Vagina (tissue), 2 donors: ENCODE results near the gene AATK.

Experiments
- CTCF ChIP-seq, 3 experiments: fragments of 450-650 bp in 2 of 3; fragments of 200-600 bp in 1 of 3; sonication (generic) in 1 of 3; IDR thresholded peaks; one replicate each; pipeline ENCODE4 v1.5.1; 2017 to 2019; ENCODE audit warnings: antibody characterized with exemption in 3 of 3, mild to moderate bottlenecking in 2 of 3, moderate library complexity in 2 of 3
- POLR2AphosphoS5 ChIP-seq, 2 donors: sonication (generic); formaldehyde crosslinking; IDR thresholded peaks; one replicate each; pipeline ENCODE4 v1.9.0; 2017; ENCODE audit warnings: antibody characterized with exemption in 2 of 2, mild to moderate bottlenecking in 2 of 2, low read depth in 1 of 2; ENCODE audit not compliant: insufficient read depth in 1 of 2

GRCh38 chr17:81183316-81183715 lies 17.3 kb upstream of the AATK start:
- TF ChIP-seq CTCF (IDR thresholded peaks at IDR 0.05), result no peak
- no peak for TF ChIP-seq POLR2AphosphoS5 (IDR thresholded peaks at IDR 0.05; ENCODE audit: insufficient read depth in 1 of 2, low read depth in 1 of 2)
